Peyer's patch (tissue), 4 donors: Measurements from ENCODE around the gene PEX7. TPM values are rescaled to one million over a fixed set of nuclear protein-coding genes. Genes with fewer than 3 reads are reported as not detected.
"Not testable (repeated sequence)": the region's sequence is repeated elsewhere in the genome, so short reads cannot be mapped to it uniquely, and the experiment has no call there.

ENCODE experiments used
- DNase-seq, 3 donors: peaks; one replicate each; pipeline ENCODE4 v3.0.0-alpha.2; 2017 to 2019
- H3K27ac ChIP-seq, 4 donors: fragments of 200-600 bp; sonication (generic); one replicate each; pipeline ENCODE4 v1.5.1; 2016 to 2019
- H3K27me3 ChIP-seq, 2 donors: fragments of 200-600 bp; sonication (generic); one replicate each; pipeline ENCODE4 v1.5.1; 2019
- H3K36me3 ChIP-seq, 3 donors: fragments of 200-600 bp; sonication (generic); one replicate each; pipeline ENCODE4 v1.5.1; 2016 to 2019
- H3K4me1 ChIP-seq, 4 donors: fragments of 200-600 bp; sonication (generic); one replicate each; pipeline ENCODE4 v1.5.1; 2016 to 2019
- H3K4me3 ChIP-seq, 4 donors: fragments of 200-600 bp; sonication (generic); 1 replicate in 3 of 4; 2 replicates in 1 of 4; pipeline ENCODE4 v1.5.1; 2016 to 2019; ENCODE audit warnings: mild to moderate bottlenecking in 1 of 4
- H3K9me3 ChIP-seq, 4 donors: fragments of 200-600 bp; sonication (generic); one replicate each; pipeline ENCODE4 v1.5.1; 2016 to 2019; ENCODE audit warnings: mild to moderate bottlenecking in 1 of 4
- CTCF ChIP-seq, 6 experiments: fragments of 450-650 bp in 4 of 6; fragments of 200-600 bp in 2 of 6; sonication (generic) in 1 of 6; IDR thresholded peaks; one replicate each; pipeline ENCODE4 v1.5.1; 2017 to 2019; ENCODE audit warnings: antibody characterized with exemption in 6 of 6, mild to moderate bottlenecking in 3 of 6, moderate library complexity in 1 of 6
- POLR2A ChIP-seq, 2 donors: fragments of 450-650 bp; IDR thresholded peaks; one replicate each; pipeline ENCODE4 v1.5.1; 2017; ENCODE audit warnings: antibody characterized with exemption in 2 of 2, mild to moderate bottlenecking in 2 of 2, moderate library complexity in 2 of 2
- total RNA-seq, 4 donors: library from RNA; depleted of rRNA; stranded (reverse); fragments of >200 nt; gene quantifications; one replicate each; pipeline ENCODE4 v1.1.0, GENCODE V29; 2016

PEX7 gene
- total RNA-seq, 4 donors from 2014 or later: 3.0 to 7.1 (median 6.3) TPM

GRCh38 chr6:136801581-136801980, 20.8 kb upstream of the PEX7 start:
- H3K4me1 ChIP-seq: no peaks in the 10 kb centered on the region
- no peak for DNase-seq
- H3K36me3 ChIP-seq: no peaks in the 10 kb centered on the region
- TF ChIP-seq CTCF (IDR thresholded peaks at IDR 0.05) (no peak), POLR2A (IDR thresholded peaks at IDR 0.05) (no peak)
- no peak overlapping the region for H3K27ac ChIP-seq
- H3K27me3 ChIP-seq: no peaks in the 10 kb centered on the region
- H3K9me3 ChIP-seq: no peaks in the 10 kb centered on the region
- no peak overlapping the region for H3K4me3 ChIP-seq

- Histone ChIP-seq H3K36me3 (no peaks in the 10 kb centered on the region), H3K27ac (no peak overlapping the region)
Observed at GRCh38 chr6:136803608-136804007, 18.8 kb upstream of the PEX7 start.

GRCh38 chr6:136809091-136809860, 13.1 kb upstream of the PEX7 start:
- Histone ChIP-seq H3K27me3 (no peaks in the 10 kb centered on the region), H3K4me1 (no peaks in the 10 kb centered on the region), H3K4me3 (no peak overlapping the region), H3K9me3 (no peaks in the 10 kb centered on the region), H3K36me3 (no peaks in the 10 kb centered on the region), H3K27ac (no peak overlapping the region)
- no peak for DNase-seq
- TF ChIP-seq CTCF (IDR thresholded peaks at IDR 0.05): no peak
- TF ChIP-seq POLR2A (IDR thresholded peaks at IDR 0.05): no peak

More at GRCh38 chr6:136803608-136804007, 18.8 kb upstream of the PEX7 start:
- DNase-seq: no peak
- no peaks in the 10 kb centered on the region for H3K27me3 ChIP-seq
- TF ChIP-seq POLR2A (IDR thresholded peaks at IDR 0.05) (no peak), CTCF (IDR thresholded peaks at IDR 0.05) (no peak)
- H3K4me3 ChIP-seq: no peak overlapping the region
- no peaks in the 10 kb centered on the region for H3K4me1 ChIP-seq
- H3K9me3 ChIP-seq: no peaks in the 10 kb centered on the region

GRCh38 chr6:136811272-136811671, 11.1 kb upstream of the PEX7 start:
- TF ChIP-seq CTCF (IDR thresholded peaks at IDR 0.05) (no peak), POLR2A (IDR thresholded peaks at IDR 0.05) (no peak)
- Histone ChIP-seq H3K27me3 (no peaks in the 10 kb centered on the region), H3K4me3 (no peak overlapping the region), H3K36me3 (no peaks in the 10 kb centered on the region), H3K4me1 (no peaks in the 10 kb centered on the region), H3K27ac (no peak overlapping the region), H3K9me3 (no peaks in the 10 kb centered on the region)
- DNase-seq: no peak

GRCh38 chr6:136812174-136812573, 10.2 kb upstream of the PEX7 start:
- DNase-seq: no peak
- Histone ChIP-seq H3K27me3 (no peaks in the 10 kb centered on the region), H3K9me3 (no peaks in the 10 kb centered on the region), H3K36me3 (no peaks in the 10 kb centered on the region), H3K27ac (no peak overlapping the region), H3K4me3 (no peak overlapping the region), H3K4me1 (no peaks in the 10 kb centered on the region)
- TF ChIP-seq POLR2A (IDR thresholded peaks at IDR 0.05) (no peak), CTCF (IDR thresholded peaks at IDR 0.05) (no peak)

- H3K36me3 ChIP-seq, H3K4me3 ChIP-seq, H3K9me3 ChIP-seq, DNase-seq, H3K27me3 ChIP-seq, H3K27ac ChIP-seq, H3K4me1 ChIP-seq: not testable (repeated sequence)
Observed at GRCh38 chr6:136815608-136816007, 6.8 kb upstream of the PEX7 start.
